ENCODE measurements around the gene PMS1.
"Not testable (repeated sequence)": the region's sequence is repeated elsewhere in the genome, so short reads cannot be mapped to it uniquely, and the experiment has no call there.

The PMS1 gene

DNA sequence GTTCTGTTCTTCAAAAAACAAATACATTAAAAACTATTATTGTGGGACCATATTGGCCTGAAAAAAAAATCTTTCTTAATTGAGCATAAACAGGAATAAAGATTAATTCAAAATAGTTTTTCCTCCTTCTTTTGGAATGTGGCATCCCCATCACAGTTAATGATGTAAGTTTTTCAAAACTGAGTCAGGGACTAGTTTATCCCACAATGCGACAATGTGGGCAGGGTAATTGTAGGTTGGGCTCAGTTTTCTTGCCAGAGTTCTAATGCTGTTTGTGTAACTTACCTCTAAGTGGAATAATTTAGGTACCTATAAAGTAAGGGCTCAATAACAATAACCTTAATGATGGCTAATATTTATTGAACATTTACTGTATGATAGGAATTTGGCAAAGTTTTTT lies 82.0 kb downstream of the PMS1 start:
- DNase-seq: no peak

DNA sequence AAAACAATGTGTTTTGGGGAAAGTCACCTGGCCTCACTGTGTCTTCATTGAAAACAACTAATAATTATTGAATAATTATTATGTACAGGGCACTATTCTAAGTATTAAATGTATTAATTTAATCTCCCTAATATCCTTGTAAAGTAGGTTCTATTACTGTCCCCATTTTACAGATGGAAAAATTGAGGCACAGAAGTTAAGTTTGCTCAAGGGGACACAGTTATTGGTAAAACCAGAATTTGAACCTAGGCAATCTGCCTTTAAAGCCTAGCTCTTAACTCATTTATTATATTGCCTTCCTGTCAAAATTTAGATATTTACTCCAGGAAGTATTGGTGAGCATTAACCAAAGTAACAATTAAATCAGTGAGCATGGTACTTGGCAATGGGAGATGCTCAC lies 84.6 kb downstream of the PMS1 start:
- no peak for DNase-seq

DNA sequence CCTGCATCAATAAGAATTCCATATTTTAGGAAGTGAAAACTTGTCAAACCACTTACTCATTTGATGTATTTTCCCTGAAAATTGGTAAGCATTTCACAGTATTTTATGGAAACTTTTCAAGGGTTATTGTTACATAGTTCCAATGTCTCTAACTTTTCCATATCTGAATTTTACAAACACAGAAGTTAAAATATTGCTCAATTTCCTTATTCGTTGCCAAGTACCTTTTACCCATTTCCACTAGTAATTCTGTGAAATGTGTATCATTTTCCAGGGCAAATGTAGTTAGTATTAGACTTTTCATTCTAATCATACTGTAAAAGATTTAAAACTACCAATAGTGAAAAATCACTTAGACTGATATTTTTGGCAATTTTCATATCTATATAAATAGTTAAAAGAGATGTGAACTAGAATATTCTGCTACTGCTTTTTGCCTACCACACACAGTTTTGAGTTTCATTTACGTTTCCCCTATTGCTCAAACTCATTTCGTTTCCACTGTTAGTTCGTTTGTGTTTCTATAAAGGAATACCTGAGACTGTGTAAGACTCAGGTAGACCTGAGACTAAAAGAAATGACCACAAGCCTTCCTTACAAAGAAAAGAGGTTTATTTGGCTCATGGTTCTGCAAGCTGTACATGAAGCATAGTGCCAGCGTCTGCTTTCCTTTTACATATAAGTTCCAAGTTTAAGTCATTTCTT lies 86.3 kb downstream of the PMS1 start:
- no peak for DNase-seq

DNA sequence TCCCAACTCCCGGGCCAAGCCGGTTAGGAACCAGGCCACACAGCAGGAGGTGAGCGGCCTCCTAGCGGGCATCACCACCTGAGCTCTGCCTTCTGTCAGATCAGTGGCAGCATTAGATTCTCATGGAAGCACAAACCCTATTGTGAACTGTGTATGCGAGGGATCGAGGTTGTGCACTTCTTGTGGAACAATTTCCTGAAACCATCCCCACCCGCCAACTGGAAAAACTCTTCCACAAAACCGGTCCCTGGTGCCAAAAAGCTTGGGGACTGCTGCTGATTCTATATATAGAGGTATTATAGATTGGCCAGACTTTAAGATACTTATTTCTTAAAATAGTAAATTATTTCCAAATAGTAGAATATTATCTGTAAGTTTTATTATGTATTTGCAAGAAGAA lies 89.4 kb downstream of the PMS1 start:
- no peak for DNase-seq

DNA sequence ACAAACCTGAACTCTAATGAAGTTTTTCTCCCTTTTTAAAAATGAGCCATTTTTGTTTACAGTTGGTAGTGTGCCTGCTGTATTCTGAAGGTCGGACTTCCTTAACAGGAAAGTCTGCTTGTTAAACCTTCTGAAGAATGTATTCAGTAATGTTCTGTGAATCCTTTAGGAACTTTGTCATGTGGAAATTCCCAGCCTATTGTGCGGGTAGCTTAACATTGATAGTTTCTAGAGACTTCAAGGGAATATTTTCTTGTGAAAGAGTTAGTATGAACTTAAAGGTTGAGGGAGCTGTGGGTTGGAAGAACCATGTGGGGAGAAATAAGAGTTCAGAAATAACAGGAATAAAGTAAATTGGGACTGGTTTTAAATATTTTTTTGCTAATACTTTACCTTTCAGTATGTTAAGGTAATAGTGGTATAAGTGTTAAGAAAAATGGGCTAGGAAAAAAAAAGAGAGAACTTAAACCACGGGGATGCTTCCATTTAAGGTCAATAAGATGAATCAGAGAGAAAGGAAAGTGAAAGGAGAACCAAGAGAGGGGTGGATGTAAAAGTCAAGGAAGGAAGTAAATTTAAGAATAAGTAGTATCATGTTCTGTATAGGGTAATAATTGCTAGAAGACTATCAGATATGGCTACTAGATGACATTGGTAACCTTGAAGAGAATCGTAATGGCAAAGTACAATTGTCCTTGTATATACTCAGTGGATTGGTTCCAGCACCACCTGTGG lies 90.5 kb downstream of the PMS1 start:
- no peak for DNase-seq

DNA sequence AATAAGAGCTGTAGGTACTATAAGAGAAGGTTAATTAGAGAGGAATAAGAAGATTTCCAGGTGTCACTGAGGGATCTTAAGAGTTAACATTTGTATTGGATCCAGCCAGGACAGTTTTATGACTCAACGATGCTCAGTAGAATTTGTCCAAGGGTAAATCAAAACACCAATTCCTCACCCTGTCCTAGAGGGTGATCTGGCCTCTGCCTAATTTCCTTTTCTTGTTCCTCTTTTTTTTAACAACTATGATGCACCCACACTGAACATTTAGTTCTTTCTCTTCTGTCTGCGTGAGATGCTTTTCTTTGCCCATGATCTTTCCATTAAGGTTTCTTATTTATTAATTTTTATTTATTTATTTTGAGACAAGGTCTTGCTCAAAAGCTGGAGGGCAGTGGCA lies 92.0 kb downstream of the PMS1 start:
- no peak for DNase-seq

DNA sequence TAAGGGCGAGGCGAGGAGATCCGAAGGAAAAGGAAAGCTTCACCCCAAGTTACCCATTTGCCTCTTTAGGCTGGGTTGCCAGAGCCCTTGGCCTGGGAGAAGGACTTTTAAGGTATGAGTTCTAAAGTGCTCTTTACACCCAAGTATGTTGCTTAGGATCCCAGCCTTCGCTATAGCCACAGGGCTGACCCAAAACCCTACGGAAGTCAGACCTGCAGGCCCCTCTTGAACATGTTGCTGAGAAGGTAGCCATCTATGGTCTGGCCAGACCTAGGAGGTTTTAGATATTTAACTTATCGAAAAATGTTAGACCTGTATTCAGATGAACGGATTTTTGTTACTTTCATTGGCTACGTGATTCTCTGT lies 95.4 kb downstream of the PMS1 start:
- no peak for DNase-seq

DNA sequence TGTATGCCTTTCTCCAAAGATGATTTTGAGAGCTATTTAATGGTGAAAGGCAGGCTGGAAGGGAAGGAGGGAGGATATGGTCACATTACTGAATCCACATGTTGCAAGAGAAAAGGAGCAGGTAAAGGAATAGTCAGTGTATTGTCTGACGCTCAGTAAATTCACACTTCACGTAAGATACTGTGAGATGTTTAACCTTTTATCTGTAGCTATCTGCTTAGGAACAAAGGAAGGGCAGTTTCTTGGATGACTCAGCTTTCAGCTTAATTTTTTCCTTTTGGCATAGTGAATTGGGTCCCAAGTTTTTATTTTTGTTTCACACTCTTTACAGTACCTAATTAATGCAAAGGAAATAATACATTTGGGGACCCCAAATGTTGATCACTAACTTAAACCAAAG lies 96.2 kb downstream of the PMS1 start:
- no peak for DNase-seq

DNA sequence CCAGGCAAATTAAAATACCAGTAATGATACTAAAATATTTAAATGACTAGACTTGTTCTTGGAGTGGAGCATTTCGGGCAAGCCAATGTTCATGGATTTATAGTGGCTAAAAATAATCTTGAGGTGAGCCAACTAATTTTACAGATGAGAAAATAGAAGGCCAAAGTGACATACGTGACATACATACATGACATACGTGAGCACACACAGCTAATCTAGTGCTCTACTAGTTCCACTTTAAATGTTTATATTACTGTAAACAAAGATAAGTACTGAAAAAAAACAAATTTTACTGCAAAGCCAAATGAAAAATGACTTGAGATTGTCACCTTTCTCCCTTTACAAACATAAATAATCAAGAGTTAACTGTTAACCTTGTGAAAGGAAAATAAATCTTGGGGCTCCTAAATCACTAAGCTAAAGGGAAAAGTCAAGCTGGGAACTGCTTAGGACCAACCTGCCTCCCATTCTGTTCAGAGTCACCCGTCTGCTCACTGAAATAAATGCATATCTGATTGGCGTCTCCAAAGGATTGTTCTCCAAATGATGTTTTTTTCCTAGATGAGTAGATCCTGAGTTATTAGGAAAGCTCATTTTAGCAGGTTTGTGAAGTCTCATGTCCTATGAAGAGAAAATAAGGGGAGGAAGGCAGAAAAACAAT lies 96.7 kb downstream of the PMS1 start:
- no peak for DNase-seq

DNA sequence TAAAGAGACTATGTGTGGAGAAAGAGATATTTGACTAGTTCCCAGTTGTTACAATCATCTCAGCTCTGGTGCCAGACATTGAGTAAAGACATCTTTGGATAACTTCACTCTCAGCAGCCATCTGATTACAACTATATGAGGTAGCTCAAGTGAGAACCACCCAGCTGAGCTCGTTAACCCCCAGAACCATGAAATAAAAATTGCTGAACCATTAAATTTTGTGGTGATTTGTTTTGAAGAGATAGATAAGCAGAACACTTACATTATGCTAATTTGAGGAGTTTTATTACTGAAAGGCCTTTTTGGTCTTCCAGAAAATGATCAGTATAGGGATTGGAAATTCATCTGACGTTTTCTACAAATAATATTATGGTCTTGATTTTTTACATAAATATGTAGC lies 101.1 kb downstream of the PMS1 start:
- DNase-seq: no peak

DNA sequence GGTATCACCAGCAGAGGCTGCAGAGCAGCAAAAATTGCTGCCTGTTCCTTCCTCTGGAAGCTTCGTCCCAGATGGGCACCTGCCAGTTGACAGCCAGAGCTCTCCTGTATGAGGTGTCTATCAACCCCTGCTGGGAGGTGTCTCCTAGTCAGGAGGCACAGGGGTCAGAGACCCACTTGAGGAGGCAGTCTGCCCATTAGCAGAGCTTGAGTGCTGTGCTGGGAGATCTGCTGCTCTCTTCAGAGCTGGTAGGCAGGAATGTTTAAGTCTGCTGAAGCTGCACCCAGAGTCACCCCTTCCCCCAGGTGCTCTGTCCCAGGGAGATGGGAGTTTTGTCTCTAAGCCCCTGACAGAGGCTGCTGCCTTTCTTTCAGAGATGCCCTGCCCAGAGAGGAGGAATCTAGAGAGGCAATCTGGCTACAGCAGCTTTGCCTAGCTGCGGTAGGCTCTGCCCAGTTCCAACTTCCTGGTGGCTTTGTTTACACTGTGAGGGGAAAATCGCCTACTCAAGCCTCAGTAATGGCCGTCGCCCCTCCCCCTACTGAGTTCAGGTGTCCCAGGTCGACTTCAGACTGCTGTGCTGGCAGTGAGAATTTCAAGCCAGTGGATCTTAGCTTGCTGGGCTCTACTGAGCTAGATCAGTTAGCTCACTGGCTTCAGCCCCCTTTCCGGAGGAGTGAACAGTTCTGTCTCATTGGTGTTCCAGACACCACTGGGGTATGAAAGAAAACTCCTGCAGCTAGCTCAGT lies 108.5 kb downstream of the PMS1 start:
- DNase-seq: not testable (repeated sequence)

DNA sequence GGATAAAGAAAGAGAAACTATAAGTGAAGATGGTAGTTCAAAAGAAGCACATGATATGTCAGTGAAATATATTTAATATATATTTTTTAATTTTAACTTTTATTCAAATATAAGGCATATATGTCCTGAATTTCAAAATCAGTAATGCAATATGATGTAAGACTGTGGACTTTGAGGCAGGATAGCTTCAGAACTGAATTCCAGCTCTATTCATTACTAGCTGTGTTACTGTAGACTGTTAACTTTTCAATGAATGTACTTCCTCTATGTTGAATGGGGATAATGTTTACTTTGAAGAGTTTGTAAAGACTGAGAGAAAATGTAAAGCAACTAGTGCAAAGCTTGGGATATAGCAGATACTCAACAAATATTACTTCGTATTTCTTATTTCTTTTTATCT lies 112.6 kb downstream of the PMS1 start:
- DNase-seq: no peak

DNA sequence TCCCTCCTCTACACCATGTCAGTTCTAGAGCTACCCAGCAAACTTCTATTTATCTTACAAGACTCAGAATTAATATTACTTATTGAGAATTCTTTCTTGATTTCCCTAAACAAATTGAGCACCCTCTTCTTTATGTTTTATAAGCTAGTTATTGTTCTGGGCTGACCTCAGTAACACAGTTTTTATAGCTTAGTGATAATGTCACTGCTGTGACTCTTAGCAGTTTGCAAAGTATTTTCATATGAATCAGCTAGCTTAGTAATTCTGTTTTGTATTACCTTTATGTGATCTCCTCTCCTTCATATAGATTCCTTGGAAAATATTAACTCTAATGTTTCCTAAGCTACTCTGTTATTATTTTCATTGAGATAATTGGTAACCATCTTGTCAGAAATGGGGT lies 114.9 kb downstream of the PMS1 start:
- DNase-seq: no peak

DNA sequence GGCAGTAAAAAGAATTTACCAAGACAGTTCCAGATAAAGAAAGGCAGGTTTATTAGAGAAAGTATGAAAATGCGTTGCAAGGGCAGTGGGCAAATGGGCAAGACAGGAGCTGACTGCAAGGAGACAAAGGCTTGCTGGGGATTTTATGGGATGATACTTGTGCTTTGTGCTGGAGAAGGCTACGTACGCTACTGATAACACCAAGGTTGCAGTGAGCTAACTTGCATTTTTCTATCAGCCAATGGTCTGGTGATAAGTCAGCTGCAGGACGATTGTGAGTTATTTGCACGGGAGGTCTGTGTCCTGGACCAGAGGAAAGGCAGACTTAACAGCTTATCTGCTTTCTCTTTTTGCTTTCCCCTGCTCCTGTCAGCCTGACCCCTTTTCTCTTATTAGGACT lies 116.5 kb downstream of the PMS1 start:
- no peak for DNase-seq

DNA sequence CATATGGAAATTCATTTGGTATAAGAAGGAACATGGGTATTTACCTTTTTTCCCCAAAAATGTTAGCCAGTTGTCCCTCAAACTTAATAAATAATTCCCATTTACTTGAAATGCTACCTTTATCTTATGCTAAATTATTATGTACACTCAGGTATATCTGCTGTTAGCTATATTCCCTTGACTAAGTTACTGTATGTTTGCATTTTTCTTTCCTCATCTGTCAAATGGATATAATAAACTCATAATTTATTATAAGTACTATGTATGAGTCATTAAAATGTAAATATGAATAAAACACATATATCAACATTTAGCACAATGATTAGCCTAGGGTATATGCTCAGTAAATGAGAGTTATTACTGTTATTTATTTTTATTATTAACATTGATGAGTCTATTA lies 117.4 kb downstream of the PMS1 start:
- DNase-seq: no peak

DNA sequence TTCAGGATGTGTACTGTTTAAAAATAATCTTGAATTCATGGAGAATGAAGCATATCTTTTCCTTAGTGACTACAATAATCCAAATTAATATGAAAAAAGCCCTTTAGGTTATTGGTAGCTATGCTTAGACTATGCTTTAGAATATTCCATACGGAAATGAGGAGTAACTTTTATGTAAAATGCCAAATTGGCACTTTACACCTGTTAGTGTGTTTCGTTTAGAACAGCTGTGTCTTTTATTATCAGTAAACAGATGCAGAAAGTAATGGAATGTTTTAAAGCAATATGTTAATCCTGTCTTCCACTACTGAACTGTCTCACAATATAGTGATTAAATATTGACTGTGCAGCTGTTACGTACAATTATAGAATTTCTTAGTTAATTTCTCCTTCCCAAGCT lies 129.6 kb downstream of the PMS1 start:
- DNase-seq: no peak

DNA sequence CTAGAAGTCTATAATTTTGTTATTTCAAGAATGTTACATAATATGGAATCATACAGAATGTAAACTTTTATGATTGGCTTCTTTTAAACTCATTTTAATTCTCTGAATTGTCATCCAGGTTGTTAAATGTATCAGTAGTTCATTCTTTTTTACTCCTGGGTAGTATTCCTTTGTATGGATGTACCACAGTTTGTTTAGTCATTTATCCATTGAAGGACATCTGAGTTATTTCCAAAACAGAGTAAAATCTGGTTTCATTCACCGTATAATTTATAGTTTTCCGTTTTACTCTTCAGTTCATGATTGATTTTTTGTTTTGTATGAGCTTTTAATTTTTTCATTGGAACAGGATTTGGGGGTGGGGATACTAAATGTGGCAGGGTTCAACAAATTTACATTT lies 132.4 kb downstream of the PMS1 start:
- no peak for DNase-seq
